DMS153 (cell line): ENCODE measurements around the gene FBXO36.

Source experiments
- DNase-seq: peaks from one replicate; lab custom pipeline; 2025; lab: John Stamatoyannopoulos, UW

The FBXO36 gene

GRCh38 chr2:229970406-229970805, 48.1 kb downstream of the FBXO36 start:
- DNase-seq: no peak

- DNase-seq: no peak
Observed at GRCh38 chr2:229971298-229971790, 49.0 kb downstream of the FBXO36 start.

GRCh38 chr2:229974266-229974665, 52.0 kb downstream of the FBXO36 start:
- no peak for DNase-seq

- no peak for DNase-seq
Observed at GRCh38 chr2:229980431-229981184, 58.3 kb downstream of the FBXO36 start.

GRCh38 chr2:229993236-229993635, 70.9 kb downstream of the FBXO36 start:
- DNase-seq: no peak

GRCh38 chr2:229996320-229996719, 74.0 kb downstream of the FBXO36 start:
- DNase-seq: no peak

- no peak for DNase-seq
Observed at GRCh38 chr2:229997565-229997964, 75.3 kb downstream of the FBXO36 start.

GRCh38 chr2:230000118-230000841, 78.0 kb downstream of the FBXO36 start:
- DNase-seq: no peak

- peak; percentile 3 for DNase-seq
Observed at GRCh38 chr2:230007931-230008707, 85.8 kb downstream of the FBXO36 start.

- DNase-seq: no peak
Observed at GRCh38 chr2:230008708-230009066, 86.4 kb downstream of the FBXO36 start.

GRCh38 chr2:230010501-230010900, 88.2 kb downstream of the FBXO36 start:
- DNase-seq: no peak

- no peak for DNase-seq
Observed at GRCh38 chr2:230011617-230012016, 89.3 kb downstream of the FBXO36 start.

GRCh38 chr2:230012267-230012884, 90.1 kb downstream of the FBXO36 start:
- no peak for DNase-seq

- no peak for DNase-seq
Observed at GRCh38 chr2:230016844-230017243, 94.5 kb downstream of the FBXO36 start.

- no peak for DNase-seq
Observed at GRCh38 chr2:230018153-230018552, 95.8 kb downstream of the FBXO36 start.

- DNase-seq: no peak
Observed at GRCh38 chr2:230019742-230020141, 97.4 kb downstream of the FBXO36 start.

GRCh38 chr2:230023313-230023712, 101.0 kb downstream of the FBXO36 start:
- no peak for DNase-seq

GRCh38 chr2:230042195-230042594, 119.9 kb downstream of the FBXO36 start:
- no peak for DNase-seq

GRCh38 chr2:230043025-230043424, 120.7 kb downstream of the FBXO36 start:
- no peak for DNase-seq

- no peak for DNase-seq
Observed at GRCh38 chr2:230043461-230043860, 121.2 kb downstream of the FBXO36 start.

- DNase-seq: no peak
Observed at GRCh38 chr2:230046491-230046890, 124.2 kb downstream of the FBXO36 start.

- DNase-seq: no peak
Observed at GRCh38 chr2:230048010-230048671, 125.8 kb downstream of the FBXO36 start.
